ENCODE results near the gene CACNA1H. TPM values are rescaled to one million over a fixed set of nuclear protein-coding genes. Genes with fewer than 3 reads are reported as not detected.

Gene CACNA1H
- total RNA-seq, 1 donor from 2014 or later = 42.8 TPM

GRCh38 chr16:1213796-1214372 lies 61.0 kb downstream of the CACNA1H start:
- H3K4me1 Mint-ChIP-seq (ENCODE audit: low read depth) = no peaks in the 10 kb centered on the region
- no peak overlapping the region for H3K4me3 Mint-ChIP-seq (ENCODE audit: low read depth)
- TF ChIP-seq, protein P1, sequence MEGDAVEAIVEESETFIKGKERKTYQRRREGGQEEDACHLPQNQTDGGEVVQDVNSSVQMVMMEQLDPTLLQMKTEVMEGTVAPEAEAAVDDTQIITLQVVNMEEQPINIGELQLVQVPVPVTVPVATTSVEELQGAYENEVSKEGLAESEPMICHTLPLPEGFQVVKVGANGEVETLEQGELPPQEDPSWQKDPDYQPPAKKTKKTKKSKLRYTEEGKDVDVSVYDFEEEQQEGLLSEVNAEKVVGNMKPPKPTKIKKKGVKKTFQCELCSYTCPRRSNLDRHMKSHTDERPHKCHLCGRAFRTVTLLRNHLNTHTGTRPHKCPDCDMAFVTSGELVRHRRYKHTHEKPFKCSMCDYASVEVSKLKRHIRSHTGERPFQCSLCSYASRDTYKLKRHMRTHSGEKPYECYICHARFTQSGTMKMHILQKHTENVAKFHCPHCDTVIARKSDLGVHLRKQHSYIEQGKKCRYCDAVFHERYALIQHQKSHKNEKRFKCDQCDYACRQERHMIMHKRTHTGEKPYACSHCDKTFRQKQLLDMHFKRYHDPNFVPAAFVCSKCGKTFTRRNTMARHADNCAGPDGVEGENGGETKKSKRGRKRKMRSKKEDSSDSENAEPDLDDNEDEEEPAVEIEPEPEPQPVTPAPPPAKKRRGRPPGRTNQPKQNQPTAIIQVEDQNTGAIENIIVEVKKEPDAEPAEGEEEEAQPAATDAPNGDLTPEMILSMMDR (IDR thresholded peaks at IDR 0.05; ENCODE audit: unreplicated experiment) = no peak
- no peak overlapping the region for H3K27ac Mint-ChIP-seq
- no peak for DNase-seq (ENCODE audit: low spot score, unreplicated experiment)
- H3K27me3 Mint-ChIP-seq = no peaks in the 10 kb centered on the region
- H3K9me3 Mint-ChIP-seq (ENCODE audit: low read depth) = no peaks in the 10 kb centered on the region
- no peaks in the 10 kb centered on the region for H3K36me3 Mint-ChIP-seq (ENCODE audit: insufficient read depth)

GRCh38 chr16:1214719-1215118 lies 61.8 kb downstream of the CACNA1H start:
- H3K36me3 Mint-ChIP-seq (ENCODE audit: insufficient read depth) = no peaks in the 10 kb centered on the region
- H3K27me3 Mint-ChIP-seq = no peaks in the 10 kb centered on the region
- no peak overlapping the region for H3K27ac Mint-ChIP-seq
- no peaks in the 10 kb centered on the region for H3K4me1 Mint-ChIP-seq (ENCODE audit: low read depth)
- no peaks in the 10 kb centered on the region for H3K9me3 Mint-ChIP-seq (ENCODE audit: low read depth)
- H3K4me3 Mint-ChIP-seq (ENCODE audit: low read depth) = no peak overlapping the region
- no peak for DNase-seq (ENCODE audit: low spot score, unreplicated experiment)
- TF ChIP-seq, protein P1 (IDR thresholded peaks at IDR 0.05; ENCODE audit: unreplicated experiment) = no peak

DNA sequence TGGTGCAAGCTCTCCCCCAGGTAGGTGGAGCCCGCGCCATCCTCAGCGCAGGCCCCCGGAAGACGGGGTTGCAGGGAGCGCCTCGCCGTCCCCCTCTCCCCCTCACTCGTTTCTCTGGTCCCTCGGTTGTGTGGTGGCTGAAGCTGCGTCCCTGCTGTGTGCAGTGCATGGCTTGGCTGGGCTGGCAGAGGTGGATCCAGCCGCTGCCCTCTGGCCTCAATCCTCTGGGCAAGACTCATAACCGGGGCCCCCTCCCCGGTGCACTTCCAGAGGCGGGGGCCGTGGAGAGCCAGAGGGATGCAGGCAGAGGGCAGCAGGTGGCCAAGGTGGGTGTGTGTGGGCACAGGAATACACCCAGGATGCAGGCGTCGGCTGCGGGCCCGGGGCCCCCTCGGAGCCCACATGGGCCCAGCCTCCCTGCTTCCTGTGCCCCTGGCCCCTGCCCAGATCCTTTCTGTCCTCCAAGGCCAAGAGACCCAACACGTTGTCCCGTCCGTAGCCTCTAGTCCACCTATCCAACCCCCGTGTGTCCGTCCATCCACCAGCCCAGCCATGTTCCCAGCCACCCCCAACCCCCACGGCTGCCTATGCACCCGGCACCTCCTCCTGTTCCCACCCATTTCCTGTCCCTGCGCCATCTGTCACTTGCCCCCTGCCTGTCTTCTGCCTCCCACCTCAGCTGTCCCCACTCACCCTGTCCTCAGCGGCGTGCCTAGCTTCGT lies 62.8 kb downstream of the CACNA1H start:
- DNase-seq (ENCODE audit: low spot score, unreplicated experiment) = no peak

GRCh38 chr16:1216296-1216619 lies 63.4 kb downstream of the CACNA1H start:
- Mint-ChIP-seq H3K27me3 (no peaks in the 10 kb centered on the region), H3K9me3 (ENCODE audit: low read depth) (no peaks in the 10 kb centered on the region), H3K27ac (no peak overlapping the region), H3K4me3 (ENCODE audit: low read depth) (no peak overlapping the region), H3K4me1 (ENCODE audit: low read depth) (no peaks in the 10 kb centered on the region), H3K36me3 (ENCODE audit: insufficient read depth) (no peaks in the 10 kb centered on the region)
- TF ChIP-seq, protein P1 (IDR thresholded peaks at IDR 0.05; ENCODE audit: unreplicated experiment) = no peak
- DNase-seq (ENCODE audit: low spot score, unreplicated experiment) = no peak

More for the DNA sequence above, 62.8 kb downstream of the CACNA1H start:
- TF ChIP-seq, protein P1 (IDR thresholded peaks at IDR 0.05; ENCODE audit: unreplicated experiment) = no peak
- Mint-ChIP-seq H3K9me3 (ENCODE audit: low read depth) (no peaks in the 10 kb centered on the region), H3K27ac (no peak overlapping the region), H3K4me1 (ENCODE audit: low read depth) (no peaks in the 10 kb centered on the region), H3K4me3 (ENCODE audit: low read depth) (no peak overlapping the region), H3K36me3 (ENCODE audit: insufficient read depth) (no peaks in the 10 kb centered on the region), H3K27me3 (no peaks in the 10 kb centered on the region)

GRCh38 chr16:1216681-1217400 lies 63.9 kb downstream of the CACNA1H start:
- TF ChIP-seq, protein P1 (IDR thresholded peaks at IDR 0.05; ENCODE audit: unreplicated experiment) = no peak
- no peak overlapping the region for H3K4me3 Mint-ChIP-seq (ENCODE audit: low read depth)
- no peaks in the 10 kb centered on the region for H3K9me3 Mint-ChIP-seq (ENCODE audit: low read depth)
- no peak overlapping the region for H3K27ac Mint-ChIP-seq
- no peaks in the 10 kb centered on the region for H3K4me1 Mint-ChIP-seq (ENCODE audit: low read depth)
- no peak for DNase-seq (ENCODE audit: low spot score, unreplicated experiment)
- no peaks in the 10 kb centered on the region for H3K36me3 Mint-ChIP-seq (ENCODE audit: insufficient read depth)
- H3K27me3 Mint-ChIP-seq = no peaks in the 10 kb centered on the region

Data from progenitor cell of endocrine pancreas (in vitro differentiated cells).